ENCODE data around the gene DGKI. TPM values are rescaled to one million over a fixed set of nuclear protein-coding genes. Genes with fewer than 3 reads are reported as not detected.

The DGKI gene
- total RNA-seq, 1 experiment from 2014 or later = 0.41 TPM

GRCh38 chr7:137603043-137603442, 243.7 kb downstream of the DGKI start:
- Histone ChIP-seq H2AFZ (no peak overlapping the region), H3K9me3 (ENCODE audit: insufficient read depth, low read depth) (no peaks in the 10 kb centered on the region), H3K4me3 (no peak overlapping the region), H3K79me2 (ENCODE audit: low read depth) (no peaks in the 10 kb centered on the region), H3K27me3 (ENCODE audit: insufficient read depth, low read depth) (0 out of 2 replicates have a peak, but pooled peaks cover 5% of the 10 kb centered on the region), H3K9me2 (ENCODE audit: insufficient read depth) (no peaks in the 10 kb centered on the region), H4K20me1 (ENCODE audit: insufficient read depth) (no peaks in the 10 kb centered on the region), H3K4me1 (replicated peaks; ENCODE audit: insufficient read depth) (no peaks in the 10 kb centered on the region), H3K36me3 (ENCODE audit: low read depth) (no peaks in the 10 kb centered on the region), H3F3A (ENCODE audit: insufficient read depth, low read depth) (no peaks in the 10 kb centered on the region), H3K27ac (no peak overlapping the region), H3K4me2 (no peak overlapping the region)
- no TSS peak for BruUV-seq (replicated peaks)
- intact Hi-C loops (cut with micrococcal nuclease; ENCODE audit: unreplicated experiment) = no loop called here
- POLR2A ChIA-PET (ENCODE audit: unreplicated experiment) = no interaction called here
- CTCF ChIA-PET = no interaction called here
- TF ChIP-seq EZH2 (IDR thresholded peaks at IDR 0.05; ENCODE audit: low read depth) (no peak), CTCF (conservative IDR thresholded peaks at IDR 0.05) (no peak)
- no peak for DNase-seq

- no peaks in the 10 kb centered on the region for H3K27me3 ChIP-seq (ENCODE audit: insufficient read depth, low read depth)
- no peak for DNase-seq
- no peak overlapping the region for H2AFZ ChIP-seq
- no peaks in the 10 kb centered on the region for H3K9me2 ChIP-seq (ENCODE audit: insufficient read depth)
- no peaks in the 10 kb centered on the region for H3K79me2 ChIP-seq (ENCODE audit: low read depth)
- no peaks in the 10 kb centered on the region for H3K36me3 ChIP-seq (ENCODE audit: low read depth)
- no peak overlapping the region for H3K4me3 ChIP-seq
- intact Hi-C loops (cut with micrococcal nuclease; ENCODE audit: unreplicated experiment) = no loop called here
- no TSS peak for BruUV-seq (replicated peaks)
- H4K20me1 ChIP-seq (ENCODE audit: insufficient read depth) = no peaks in the 10 kb centered on the region
- no peaks in the 10 kb centered on the region for H3F3A ChIP-seq (ENCODE audit: insufficient read depth, low read depth)
- no peak overlapping the region for H3K4me2 ChIP-seq
- CTCF ChIA-PET = no interaction called here
- POLR2A ChIA-PET (ENCODE audit: unreplicated experiment) = no interaction called here
- H3K4me1 ChIP-seq (replicated peaks; ENCODE audit: insufficient read depth) = no peaks in the 10 kb centered on the region
- no peaks in the 10 kb centered on the region for H3K9me3 ChIP-seq (ENCODE audit: insufficient read depth, low read depth)
- TF ChIP-seq EZH2 (IDR thresholded peaks at IDR 0.05; ENCODE audit: low read depth) (no peak), CTCF (conservative IDR thresholded peaks at IDR 0.05) (no peak)
- H3K27ac ChIP-seq = no peak overlapping the region
Observed at GRCh38 chr7:137601642-137602041, 245.1 kb downstream of the DGKI start.

- Histone ChIP-seq H4K20me1 (ENCODE audit: insufficient read depth) (no peaks in the 10 kb centered on the region), H3K9me2 (ENCODE audit: insufficient read depth) (no peaks in the 10 kb centered on the region), H3K4me3 (no peak overlapping the region), H3K27me3 (ENCODE audit: insufficient read depth, low read depth) (no peaks in the 10 kb centered on the region), H3K36me3 (ENCODE audit: low read depth) (no peaks in the 10 kb centered on the region), H2AFZ (no peak overlapping the region), H3K27ac (no peak overlapping the region), H3K4me1 (replicated peaks; ENCODE audit: insufficient read depth) (no peaks in the 10 kb centered on the region), H3K9me3 (ENCODE audit: insufficient read depth, low read depth) (no peaks in the 10 kb centered on the region), H3K4me2 (no peak overlapping the region), H3K79me2 (ENCODE audit: low read depth) (no peaks in the 10 kb centered on the region), H3F3A (ENCODE audit: insufficient read depth, low read depth) (no peaks in the 10 kb centered on the region)
- CTCF ChIA-PET = no interaction called here
- DNase-seq = no peak
- intact Hi-C loops (cut with micrococcal nuclease; ENCODE audit: unreplicated experiment) = loop anchor here (10.0 kb wide), 2 partner anchors 323 to 723 kb away; no protein-coding TSS in a partner anchor
- BruUV-seq (replicated peaks) = no TSS peak
- TF ChIP-seq EZH2 (IDR thresholded peaks at IDR 0.05; ENCODE audit: low read depth) (no peak), CTCF (conservative IDR thresholded peaks at IDR 0.05) (no peak)
- POLR2A ChIA-PET (ENCODE audit: unreplicated experiment) = no interaction called here
Observed at GRCh38 chr7:137597856-137598255, 248.9 kb downstream of the DGKI start.
